HCT116 (cell line): Measurements from ENCODE around the gene DPYSL5.

Experiments
- POLR2A ChIP-seq: IDR thresholded peaks from 2 replicates; pipeline ENCODE4 v1.7.0; 2011; ENCODE audit warnings: borderline replicate concordance; ENCODE audit not compliant: insufficient read depth, insufficient read length; ENCODE audit errors: extremely low read depth
- TF ChIP-seq, protein P1 (sequence below), 3 experiments: fragments of 200-600 bp in 1 of 3; sonication (generic) in 1 of 3; IDR thresholded peaks in 2 of 3; conservative IDR thresholded peaks in 1 of 3; 2 replicates each; pipeline ENCODE4 v1.5.1; 2012 to 2017; ENCODE audit warnings: low read depth in 2 of 3, low read length in 2 of 3, antibody characterized with exemption in 1 of 3, borderline replicate concordance in 1 of 3, control low read depth in 1 of 3, mild to moderate bottlenecking in 1 of 3, mixed read lengths in 1 of 3, mixed run types in 1 of 3, moderate library complexity in 1 of 3; ENCODE audit not compliant: insufficient read depth in 1 of 3

DNA sequence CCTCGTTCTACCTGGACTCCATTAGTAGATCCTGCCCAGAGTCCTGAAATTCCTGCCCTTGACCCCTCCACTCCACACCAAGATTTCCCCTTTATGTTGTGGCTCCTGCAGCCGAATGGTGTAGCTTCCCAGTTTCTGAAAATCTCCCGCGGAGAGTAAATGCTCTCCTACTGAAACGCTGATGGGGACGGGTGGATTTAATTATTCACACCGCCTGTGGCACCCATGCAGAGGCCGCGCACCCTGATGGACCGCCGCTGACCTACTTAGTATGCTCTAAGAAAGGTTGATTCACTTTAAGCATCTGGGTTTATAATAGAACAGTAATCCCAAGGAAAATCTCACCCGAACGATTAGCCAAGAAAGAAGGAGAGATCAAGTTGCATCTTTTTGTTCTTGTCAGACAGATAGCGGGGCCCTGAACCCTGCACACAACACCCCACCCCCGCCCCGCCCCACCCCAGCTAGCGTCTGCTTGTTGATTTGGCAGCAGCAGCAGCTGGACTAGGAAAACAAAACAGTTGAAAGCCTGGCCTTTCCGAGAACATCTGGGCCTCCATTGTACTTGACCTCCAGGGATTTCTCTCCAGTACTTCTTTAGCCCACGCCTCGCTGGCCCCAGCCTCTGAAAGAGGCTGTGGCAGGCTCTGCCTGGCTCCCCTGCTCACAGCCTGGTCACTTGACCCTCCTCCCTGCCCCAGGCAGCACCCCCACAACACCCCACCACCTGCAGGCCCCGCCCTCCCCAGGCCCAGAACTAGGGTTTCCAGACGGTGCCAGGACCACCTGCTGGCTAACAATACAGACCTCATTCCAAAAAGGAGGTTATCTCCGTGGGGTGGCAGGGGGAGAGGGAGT, 53.6 kb downstream of the DPYSL5 start:
- TF ChIP-seq, protein P1, sequence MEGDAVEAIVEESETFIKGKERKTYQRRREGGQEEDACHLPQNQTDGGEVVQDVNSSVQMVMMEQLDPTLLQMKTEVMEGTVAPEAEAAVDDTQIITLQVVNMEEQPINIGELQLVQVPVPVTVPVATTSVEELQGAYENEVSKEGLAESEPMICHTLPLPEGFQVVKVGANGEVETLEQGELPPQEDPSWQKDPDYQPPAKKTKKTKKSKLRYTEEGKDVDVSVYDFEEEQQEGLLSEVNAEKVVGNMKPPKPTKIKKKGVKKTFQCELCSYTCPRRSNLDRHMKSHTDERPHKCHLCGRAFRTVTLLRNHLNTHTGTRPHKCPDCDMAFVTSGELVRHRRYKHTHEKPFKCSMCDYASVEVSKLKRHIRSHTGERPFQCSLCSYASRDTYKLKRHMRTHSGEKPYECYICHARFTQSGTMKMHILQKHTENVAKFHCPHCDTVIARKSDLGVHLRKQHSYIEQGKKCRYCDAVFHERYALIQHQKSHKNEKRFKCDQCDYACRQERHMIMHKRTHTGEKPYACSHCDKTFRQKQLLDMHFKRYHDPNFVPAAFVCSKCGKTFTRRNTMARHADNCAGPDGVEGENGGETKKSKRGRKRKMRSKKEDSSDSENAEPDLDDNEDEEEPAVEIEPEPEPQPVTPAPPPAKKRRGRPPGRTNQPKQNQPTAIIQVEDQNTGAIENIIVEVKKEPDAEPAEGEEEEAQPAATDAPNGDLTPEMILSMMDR (IDR thresholded peaks at IDR 0.05 in 2 of 3, conservative IDR thresholded peaks at IDR 0.05 in 1 of 3; ENCODE audit: borderline replicate concordance in 1 of 3, insufficient read depth in 1 of 3, low read depth in 2 of 3, low read length in 2 of 3) = no peak
- TF ChIP-seq POLR2A = no peak
